Measurements from ENCODE around the gene SORBS1. TPM values are rescaled to one million over a fixed set of nuclear protein-coding genes. Genes with fewer than 3 reads are reported as not detected.
A peak's percentile ranks its signal among the peaks of the same experiment; 100 is the strongest.

Gene SORBS1
- total and polyA plus RNA-seq, 12 donors, result 140 to 1,253 (median 1,042) TPM

DNA sequence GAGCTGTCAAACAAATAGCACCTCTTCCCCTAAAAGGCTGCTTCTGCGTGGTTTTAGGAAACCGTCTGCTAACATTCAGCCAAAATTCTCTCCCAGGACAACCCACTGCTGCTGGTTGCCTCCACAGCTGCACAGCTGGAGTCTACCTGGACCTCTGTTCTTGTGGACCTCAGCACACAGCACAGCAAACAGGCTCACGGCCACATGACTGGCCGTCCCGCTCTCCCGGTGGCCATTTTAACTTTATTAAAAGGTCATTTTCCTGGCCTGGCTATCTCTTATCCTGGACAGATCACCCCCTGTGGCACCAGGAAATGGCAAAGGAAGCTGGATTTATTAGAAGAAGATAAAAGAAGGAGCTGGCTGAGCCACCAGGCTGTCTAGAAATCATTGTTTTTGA, 27.6 kb downstream of the SORBS1 start:
- no peaks in the 10 kb centered on the region for H3K27me3 ChIP-seq
- H3K36me3 ChIP-seq, result peaks cover 0 to 4% (median 0%) of the 10 kb centered on the region in 9 donors
- H3K4me1 ChIP-seq, result peaks cover 26 to 99% (median 89%) of the 10 kb centered on the region in 9 donors
- intact Hi-C loops (cut with DNase I), result no loop called here
- H3K4me3 ChIP-seq, result no peak overlapping the region
- H3K27ac ChIP-seq, result peak overlapping the region in 9 of 10 donors; percentile 3 to 71 (median 31)
- no peak for DNase-seq
- ATAC-seq, result peak in 1 of 8 donors; percentile 12
- TF ChIP-seq, protein P1, sequence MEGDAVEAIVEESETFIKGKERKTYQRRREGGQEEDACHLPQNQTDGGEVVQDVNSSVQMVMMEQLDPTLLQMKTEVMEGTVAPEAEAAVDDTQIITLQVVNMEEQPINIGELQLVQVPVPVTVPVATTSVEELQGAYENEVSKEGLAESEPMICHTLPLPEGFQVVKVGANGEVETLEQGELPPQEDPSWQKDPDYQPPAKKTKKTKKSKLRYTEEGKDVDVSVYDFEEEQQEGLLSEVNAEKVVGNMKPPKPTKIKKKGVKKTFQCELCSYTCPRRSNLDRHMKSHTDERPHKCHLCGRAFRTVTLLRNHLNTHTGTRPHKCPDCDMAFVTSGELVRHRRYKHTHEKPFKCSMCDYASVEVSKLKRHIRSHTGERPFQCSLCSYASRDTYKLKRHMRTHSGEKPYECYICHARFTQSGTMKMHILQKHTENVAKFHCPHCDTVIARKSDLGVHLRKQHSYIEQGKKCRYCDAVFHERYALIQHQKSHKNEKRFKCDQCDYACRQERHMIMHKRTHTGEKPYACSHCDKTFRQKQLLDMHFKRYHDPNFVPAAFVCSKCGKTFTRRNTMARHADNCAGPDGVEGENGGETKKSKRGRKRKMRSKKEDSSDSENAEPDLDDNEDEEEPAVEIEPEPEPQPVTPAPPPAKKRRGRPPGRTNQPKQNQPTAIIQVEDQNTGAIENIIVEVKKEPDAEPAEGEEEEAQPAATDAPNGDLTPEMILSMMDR (IDR thresholded peaks at IDR 0.05), result no peak
- H3K9me3 ChIP-seq, result no peaks in the 10 kb centered on the region
- WGBS, 2 donors, result 51 to 64% methylated on average over 6 of the region's 6 CpGs

DNA sequence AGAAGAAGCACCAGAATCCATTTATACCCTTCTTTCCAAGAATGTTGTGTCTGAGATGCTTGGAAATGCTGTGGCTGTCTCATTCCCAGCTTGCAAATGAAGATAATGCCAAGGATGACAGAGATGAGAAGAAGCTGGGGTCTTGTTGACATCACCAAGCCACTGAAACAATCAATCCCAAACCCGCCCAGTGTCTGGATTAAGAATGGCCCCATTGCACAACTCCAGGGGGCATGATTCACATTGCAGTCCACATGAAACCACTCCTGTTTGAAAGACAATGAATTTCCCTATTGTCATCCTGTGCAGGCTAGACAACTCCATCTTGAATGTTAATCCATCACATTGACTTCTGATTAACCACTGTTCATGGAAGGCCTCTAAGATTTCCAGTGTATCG, 28.6 kb downstream of the SORBS1 start:
- no peaks in the 10 kb centered on the region for H3K27me3 ChIP-seq
- no peaks in the 10 kb centered on the region for H3K36me3 ChIP-seq
- WGBS, 2 donors, result 94 to 97% methylated on average over 2 of the region's 2 CpGs
- ATAC-seq, result no peak
- H3K9me3 ChIP-seq, result no peaks in the 10 kb centered on the region
- TF ChIP-seq, protein P1 (IDR thresholded peaks at IDR 0.05), result no peak
- no peak for DNase-seq
- H3K4me1 ChIP-seq, result peaks cover 25 to 99% (median 86%) of the 10 kb centered on the region in 9 donors
- intact Hi-C loops (cut with DNase I), result no loop called here
- H3K4me3 ChIP-seq, result no peak overlapping the region
- peak overlapping the region in 5 of 10 donors; percentile 41 to 71 (median 54) for H3K27ac ChIP-seq

DNA sequence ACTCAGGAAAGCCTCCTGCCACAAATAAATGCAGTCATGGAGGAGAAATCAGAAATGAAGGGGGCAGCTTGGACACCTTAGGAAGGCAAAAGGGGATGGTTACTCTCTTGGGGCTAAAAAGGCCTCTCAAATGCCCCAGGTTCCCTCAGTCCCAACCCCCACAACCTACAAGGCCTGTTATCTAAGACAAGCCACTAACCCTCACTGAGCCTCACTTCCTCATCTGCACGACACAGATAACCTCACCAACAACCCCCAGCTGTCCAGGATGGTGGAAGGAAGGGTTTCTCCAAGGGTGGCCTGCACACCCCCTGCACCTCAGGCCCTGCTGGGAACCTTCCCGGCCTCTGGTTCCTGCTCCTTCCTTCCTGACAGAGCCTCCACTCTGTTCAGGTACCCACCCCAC, 29.2 kb downstream of the SORBS1 start:
- Histone ChIP-seq H3K36me3 (no peaks in the 10 kb centered on the region), H3K9me3 (no peaks in the 10 kb centered on the region), H3K4me3 (no peak overlapping the region), H3K4me1 (peaks cover 23 to 98% (median 84%) of the 10 kb centered on the region in 9 donors), H3K27me3 (no peaks in the 10 kb centered on the region), H3K27ac (peak overlapping the region in 8 of 10 donors; percentile 29 to 71 (median 50))
- no peak for DNase-seq
- WGBS, 2 donors, result 32 to 35% methylated on average over 2 of the region's 2 CpGs
- TF ChIP-seq, protein P1 (IDR thresholded peaks at IDR 0.05), result no peak
- intact Hi-C loops (cut with DNase I), result loop anchor here in 1 of 10 donors (2.0 kb wide), 1 partner anchor 61 kb away; no protein-coding TSS in a partner anchor
- peak in 1 of 8 donors; percentile 3 for ATAC-seq

DNA sequence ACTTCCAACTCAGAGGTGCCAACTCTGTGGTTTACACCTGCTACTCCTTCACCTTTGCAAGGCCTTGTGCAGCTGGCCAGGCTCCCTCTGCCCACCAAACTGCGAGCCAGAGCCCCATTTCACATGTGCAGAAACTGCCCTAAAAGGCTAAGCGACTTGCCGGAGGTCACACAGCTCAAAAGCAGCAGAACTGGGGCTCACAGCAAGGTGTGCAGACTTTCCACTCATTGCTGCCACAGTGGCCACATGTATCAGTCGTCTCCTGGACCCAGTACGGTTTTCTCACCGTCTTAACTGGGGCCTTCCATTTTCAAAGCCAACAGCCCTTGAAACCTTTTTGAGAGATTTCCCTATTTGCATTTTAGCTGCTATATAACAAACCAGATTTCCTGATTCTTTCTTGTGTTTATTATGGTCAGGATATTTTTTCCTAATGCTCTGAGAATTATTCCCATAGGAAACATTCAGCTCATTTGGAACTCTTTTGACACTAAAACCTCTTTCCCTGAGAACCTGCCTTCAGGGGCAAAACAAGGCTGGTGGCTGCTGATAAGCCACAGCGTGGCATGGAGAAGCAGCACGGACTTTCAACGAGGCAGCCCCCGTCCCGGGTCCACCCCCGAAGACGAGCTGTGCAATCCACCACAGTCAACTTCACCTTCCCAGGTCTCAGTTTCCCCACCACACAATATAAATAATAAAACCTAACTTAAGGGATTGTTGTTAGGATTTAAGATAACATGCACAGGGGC, 29.9 kb downstream of the SORBS1 start:
- H3K4me1 ChIP-seq, result peaks cover 15 to 98% (median 80%) of the 10 kb centered on the region in 9 donors

More for the DNA sequence above, 29.9 kb downstream of the SORBS1 start:
- 42 to 43% methylated on average over 13 of the region's 13 CpGs for WGBS, 2 donors
- H3K27ac ChIP-seq, result peak overlapping the region in 9 of 10 donors; percentile 29 to 71 (median 48)
- H3K36me3 ChIP-seq, result no peaks in the 10 kb centered on the region
- no peak overlapping the region for H3K4me3 ChIP-seq
- H3K27me3 ChIP-seq, result no peaks in the 10 kb centered on the region
- DNase-seq (no peak), ATAC-seq (peak in 1 of 8 donors; percentile 8)
- TF ChIP-seq, protein P1 (IDR thresholded peaks at IDR 0.05), result no peak
- intact Hi-C loops (cut with DNase I), result loop anchor here in 1 of 10 donors (2.0 kb wide), 1 partner anchor 62 kb away; no protein-coding TSS in a partner anchor
- no peaks in the 10 kb centered on the region for H3K9me3 ChIP-seq
